ENCODE data around the gene PLA2G6.
"Not testable (repeated sequence)": the region's sequence is repeated elsewhere in the genome, so short reads cannot be mapped to it uniquely, and the experiment has no call there.

The PLA2G6 gene

DNA sequence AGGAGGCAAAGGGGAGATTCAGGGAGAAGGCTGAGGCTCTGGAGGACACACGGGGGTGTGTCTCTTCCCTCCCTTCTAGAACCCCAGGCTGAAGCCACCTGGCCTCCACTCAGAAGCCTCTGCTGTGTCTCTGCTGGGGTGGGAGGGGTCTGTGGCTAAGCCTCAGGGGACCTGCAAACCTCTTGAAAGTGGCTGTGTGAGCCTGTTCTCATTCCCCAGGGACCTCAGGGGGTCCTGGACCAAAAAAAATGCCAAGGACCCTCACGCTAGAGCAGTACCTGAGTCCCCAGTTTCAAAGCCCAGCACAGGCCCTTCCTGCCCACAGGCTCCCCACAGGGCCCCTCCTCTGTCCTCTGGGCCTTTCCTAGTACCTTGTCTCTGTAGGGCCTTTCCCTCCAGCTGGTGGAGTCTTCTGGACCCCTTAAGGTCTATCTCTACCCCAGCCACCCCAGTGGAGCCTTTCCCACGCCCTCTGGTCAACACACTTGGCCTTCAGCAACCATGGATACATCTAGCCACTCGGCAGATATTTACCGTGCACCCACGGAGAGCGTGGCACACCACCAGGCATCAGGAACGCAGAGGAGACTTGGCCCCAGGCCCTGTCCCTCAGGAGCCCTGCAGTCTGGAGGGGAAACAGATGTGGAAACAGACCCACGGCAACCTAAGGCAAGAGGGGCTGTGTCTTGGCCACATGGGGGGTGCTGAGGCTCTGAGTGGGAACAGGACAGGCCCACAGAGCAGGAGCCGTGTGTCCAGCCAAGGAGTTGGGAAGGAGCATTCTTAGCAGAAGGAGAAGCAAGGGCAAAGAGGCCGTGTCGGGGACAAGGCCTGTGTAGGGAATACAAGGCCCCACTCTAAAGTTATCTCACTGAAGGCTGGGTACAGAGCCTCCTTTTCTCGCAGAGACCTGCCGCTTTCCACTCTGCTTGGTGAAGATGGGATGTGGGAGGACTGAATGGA, 18.5 kb downstream of the PLA2G6 start:
- no peak for DNase-seq

DNA sequence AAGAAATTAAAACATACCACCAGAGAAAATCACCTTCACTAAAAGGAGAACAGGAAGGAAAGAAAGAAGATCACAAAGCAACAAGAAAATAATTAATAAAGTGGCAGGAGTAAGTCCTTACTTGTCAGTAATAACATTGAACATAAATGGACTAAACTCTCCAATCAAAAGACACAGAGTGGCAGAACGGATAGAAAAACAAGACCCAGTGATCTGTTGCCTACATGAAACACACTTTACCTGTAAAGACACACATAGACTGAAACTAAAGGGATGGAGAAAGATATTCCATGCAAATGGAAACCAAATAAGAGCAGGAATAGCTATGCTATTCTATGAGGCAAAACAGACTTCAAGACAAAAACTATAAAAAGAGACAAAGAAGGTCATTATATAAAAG, 25.9 kb downstream of the PLA2G6 start:
- DNase-seq: no peak

DNA sequence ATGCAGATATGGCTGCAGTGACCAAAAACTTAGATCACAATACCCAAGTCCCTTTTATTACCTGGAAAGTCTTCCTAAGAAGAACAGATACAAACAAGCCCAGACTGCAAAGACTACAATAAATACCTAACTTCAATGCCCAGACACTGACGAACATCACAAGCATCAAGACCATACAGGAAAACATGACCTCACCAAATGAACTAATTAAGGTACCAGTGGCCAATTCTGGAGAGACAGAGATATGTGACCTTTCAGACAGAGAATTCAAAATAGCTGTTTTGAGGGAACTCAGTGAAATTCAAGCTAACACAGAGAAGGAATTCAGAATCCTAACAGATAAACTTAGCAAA, 27.1 kb downstream of the PLA2G6 start:
- DNase-seq: not testable (repeated sequence)

DNA sequence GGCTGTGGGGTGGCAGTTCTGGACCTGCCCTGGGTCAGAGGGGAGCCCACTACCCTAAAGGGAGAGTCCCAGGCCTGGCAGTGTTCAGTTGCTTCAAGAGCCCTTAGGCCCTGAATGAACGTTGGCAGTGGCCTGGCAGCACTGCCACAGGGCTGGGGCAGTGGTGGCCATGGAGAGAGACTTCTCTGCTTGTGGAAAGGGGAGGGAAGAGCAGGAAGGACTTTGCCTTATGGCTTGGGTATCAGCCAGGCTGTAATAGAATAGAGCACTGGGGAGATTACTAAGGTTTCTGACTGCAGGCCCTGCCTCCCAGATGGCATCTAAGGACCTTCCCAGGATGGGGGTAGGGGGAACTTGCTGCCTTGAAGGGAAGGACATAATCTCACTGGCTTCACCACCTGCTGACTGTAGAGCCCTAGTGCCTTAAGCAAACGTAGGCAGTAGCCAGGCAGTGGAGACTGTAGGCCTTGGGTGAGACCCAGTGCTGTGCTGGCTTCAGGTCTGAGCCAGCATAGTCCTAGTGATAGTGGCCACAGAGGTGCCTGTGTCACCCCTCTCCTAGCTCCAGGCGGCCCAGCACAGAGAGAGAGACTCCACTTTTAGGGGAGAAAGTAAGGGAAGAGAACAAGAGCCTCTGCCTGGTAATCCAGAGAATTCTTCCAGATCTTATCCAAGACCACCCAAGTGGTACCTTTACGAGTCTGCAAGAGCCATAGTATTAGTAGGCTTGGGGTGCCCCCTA, 27.6 kb downstream of the PLA2G6 start:
- DNase-seq: no peak

DNA sequence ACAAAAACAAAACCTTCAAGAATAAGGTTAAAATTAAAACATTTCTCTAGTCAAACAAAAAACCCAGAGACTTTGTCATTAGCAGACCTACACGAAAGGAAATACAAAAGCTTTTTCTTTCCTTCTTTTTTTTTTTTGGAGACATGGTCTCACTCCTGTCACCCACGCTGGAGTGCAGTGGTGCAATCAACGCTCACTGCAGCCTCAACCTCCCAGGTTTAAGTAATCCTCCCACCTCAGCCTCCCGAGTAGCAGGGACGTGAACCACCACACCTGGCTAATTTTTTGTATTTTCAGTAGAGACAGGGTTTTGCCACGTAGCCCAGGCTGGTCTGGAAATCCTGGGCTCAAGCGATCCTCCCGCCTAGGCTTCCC, 30.5 kb downstream of the PLA2G6 start:
- no peak for DNase-seq

DNA sequence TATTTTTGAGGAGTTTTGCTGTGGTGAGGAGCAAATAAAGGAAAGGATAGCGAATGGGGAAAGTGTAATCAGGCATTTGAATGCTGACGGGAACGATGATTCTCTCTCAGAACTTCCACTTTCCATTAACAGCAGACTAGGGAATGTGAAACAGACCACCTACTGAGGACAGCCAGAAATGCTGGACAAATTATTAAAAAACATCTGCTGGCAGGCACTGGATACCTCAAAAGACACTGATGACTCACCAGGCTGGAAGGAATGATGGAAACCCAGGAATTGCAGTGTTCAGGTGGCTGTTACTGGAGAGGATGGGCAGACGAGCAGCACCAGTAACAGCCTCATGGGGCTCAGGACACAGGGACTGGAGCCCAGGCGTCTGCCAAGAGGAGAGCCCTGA, 33.4 kb downstream of the PLA2G6 start:
- DNase-seq: no peak

DNA sequence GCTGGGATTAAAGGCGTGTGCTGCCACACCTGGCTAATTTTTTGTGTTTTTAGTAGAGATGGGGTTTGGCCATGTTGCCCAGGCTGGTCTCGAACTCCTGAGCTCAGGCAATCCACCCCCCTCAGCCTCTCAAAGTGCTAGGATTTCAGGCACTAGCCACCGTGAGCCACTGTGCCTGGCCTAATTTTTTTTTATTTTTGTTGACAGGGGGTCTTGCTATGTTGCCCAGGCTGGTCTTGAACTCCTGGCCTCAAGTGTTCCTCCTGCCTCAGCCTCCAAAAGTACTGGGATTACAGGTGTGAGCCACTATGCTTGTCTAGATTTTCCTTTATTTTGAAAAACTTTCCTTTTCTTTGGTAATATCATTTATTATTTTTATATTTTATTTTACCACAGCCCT, 35.5 kb downstream of the PLA2G6 start:
- DNase-seq: not testable (repeated sequence)

DNA sequence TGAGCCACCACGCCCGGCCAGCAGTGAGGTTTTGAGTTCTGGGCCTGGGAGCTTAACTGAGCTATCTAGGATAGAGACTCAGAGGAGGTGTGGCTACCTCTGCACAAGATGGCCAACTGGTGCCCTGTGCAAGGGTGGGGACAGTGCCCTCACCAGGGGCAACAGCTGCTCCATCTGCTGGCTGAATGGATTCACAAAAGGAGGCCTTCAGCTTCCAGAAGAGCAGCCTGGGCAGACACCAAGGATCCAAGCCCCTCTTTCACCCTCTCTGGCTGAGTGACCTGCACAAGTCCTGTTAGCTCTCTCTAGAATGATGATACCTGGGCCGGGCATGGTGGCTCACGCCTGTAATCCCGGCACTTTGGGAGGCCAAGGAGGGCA, 37.6 kb downstream of the PLA2G6 start:
- no peak for DNase-seq

DNA sequence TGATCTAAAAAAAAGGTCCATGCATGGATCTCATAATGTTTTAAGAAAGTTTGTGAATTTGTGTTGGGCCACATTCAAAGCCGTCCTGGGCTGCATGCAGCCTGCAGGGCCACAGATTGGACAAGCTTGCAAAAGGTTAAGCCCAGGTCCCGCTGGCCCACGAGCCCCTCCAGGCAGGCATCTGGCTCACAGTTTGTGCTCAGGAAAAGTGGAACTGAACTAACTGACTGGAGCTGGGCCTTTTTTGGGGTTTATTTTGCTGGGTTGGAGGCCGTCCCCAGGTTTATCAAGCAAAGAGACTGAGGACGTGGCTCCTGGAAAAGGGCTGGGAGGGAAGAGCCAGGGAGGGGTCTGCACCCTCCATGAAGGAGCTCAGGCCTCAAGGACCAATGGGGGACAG, 39.0 kb downstream of the PLA2G6 start:
- DNase-seq: no peak

DNA sequence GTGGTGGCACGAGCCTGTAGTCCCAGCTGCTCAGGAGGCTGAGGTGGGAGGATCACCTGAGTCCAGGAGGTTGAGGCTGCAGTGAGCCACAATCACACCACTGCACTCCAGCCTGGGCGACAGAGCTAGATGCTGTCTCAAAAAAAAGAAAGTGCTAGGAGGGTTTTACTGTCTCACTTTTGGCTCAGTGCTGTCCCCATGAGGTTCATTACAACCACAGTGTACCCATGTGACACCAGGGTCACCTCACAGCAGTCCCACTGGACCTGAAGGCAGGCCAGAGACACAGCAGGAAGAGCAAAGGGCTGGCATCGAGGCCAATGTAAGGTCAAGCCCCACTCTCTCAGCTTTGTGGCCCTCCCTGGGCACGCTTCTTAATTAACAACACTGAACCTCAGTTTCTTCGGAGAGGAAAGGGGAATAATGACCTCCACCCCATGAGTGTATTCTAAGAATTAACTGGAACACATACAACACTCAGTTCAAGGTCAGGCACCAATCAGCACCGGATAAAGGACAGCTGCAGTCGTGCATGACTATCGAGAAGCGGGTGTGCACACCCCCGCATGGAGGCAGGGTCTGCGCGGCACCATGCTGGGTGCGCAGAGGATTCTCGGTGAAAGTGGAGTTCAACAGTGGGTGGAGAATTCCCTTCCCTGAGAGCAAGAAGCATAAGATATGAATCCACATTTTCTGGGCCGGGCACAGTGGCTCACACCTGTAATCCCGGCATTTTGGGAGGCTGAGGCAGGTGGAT, 40.2 kb downstream of the PLA2G6 start:
- no peak for DNase-seq

DNA sequence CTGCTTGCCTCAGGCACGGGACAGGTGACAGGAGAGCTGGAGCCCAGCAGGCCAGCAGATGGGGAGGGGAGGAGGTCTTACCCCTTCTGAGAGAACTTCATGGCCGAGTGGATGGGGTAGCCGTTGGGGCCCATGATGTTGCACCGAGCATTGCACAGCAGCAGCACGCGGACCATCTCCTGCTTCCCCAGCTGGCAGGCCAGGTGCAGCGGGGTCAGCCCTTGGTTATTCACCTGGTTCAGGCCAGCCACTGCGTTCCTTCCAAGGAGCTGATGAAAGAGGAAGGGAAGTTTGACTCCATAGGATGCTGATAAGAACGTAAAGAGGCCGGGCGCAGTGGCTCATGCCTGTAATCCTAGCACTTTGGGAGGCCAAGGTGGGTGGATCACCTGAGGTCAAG, 41.7 kb downstream of the PLA2G6 start:
- no peak for DNase-seq

DNA sequence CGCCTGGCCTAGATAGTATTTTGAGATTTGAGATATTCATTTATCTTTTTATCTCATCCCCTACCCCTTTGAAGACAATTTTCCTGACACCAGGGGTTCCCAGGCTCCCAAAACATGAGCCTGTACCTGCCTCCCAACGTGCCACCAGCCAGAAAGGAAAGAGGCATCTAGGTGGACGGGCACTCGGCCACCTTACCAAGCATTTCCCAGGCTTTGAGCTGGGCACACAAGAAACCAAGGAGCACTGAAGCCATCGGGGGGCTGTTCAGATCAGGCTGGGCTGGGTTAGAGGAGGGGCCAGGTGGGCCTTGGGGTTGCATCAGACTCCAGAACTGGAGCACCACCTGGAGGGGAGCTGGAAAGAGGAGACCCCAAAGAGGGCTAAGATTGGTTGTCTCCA, 42.7 kb downstream of the PLA2G6 start:
- no peak for DNase-seq

DNA sequence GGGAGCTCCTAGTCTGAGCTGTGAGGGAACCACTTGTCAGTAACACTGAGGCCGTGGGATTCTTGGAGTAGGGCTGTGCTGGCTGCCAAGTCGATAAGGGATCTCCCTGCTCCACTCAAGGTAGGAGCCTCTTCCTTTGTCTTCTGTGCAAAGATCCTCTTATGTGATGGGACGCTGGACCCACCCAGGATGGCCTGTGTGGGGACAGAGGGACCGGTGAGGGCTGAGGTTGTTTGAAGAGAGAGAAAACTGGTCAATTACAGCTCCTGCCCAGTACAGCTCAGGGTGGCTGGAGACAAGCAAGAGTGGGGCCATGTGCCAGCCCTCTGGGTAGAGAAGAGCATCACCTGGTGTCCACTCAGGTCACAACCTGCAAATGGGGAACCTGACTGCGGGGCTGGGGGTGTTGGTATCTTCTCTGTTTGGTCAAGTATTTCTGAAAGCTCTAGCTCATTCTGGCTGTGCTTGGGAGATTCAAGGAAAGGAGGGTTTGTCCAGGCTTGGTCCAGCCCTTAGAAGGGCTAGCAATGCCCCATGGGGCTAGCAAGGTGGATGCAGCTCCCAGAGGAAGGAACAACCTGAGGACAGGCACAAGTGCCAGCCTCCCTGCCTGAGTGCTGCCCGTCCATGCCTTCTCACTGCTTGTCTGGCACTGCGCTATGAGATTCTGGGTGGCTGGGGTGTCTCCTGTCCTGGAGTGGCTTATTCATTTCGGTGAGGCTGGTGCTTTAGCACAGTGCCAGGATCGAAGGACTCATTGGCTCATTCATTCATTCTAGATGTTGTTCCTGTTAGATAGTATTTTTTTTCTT, 43.5 kb downstream of the PLA2G6 start:
- DNase-seq: no peak

DNA sequence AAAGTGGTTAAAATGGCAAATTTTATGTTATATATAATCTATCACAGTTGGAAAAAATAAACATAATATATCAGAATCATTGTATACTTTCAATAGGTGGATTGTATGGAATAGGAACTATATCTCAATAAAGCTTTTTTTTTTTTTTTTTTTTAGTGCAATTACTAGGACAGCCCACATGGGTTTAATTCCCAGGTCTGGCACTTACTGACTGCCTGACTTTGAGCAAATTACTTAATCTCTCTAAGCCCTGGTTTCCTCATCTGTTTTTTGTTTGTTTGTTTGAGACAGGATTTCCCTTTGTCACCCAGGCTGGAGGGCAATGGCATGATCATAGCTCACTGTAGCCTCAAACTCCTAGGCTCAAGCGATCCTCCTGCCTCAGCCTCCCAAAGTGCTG, 45.0 kb downstream of the PLA2G6 start:
- DNase-seq: no peak

DNA sequence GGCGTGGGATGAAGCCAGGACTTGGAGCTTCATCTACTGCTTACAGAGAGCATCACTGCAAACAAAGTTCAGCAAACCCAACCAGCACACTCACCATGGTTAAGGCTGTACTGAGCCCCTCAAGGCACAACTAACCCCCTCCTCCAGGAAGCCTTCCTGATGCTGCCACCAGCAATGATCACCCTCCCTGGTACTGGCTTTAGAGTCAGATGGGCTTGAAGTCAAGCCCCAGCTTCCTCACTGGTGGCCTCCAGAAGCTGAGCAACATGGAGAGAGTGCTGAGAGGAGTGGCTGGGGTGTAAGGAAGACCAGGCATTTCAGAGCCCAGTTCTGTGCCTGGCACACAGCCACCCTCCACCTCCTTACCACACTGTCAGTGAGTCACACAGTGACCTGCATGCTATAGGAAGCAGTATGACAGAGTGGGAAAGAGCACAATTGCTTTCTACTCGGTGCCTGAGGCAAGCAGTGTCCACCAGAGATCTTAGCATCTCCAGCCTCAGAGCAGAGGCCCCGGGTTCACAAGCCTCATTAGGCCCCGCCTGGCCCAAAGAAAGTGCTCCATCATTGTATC, 46.4 kb downstream of the PLA2G6 start:
- DNase-seq: no peak

DNA sequence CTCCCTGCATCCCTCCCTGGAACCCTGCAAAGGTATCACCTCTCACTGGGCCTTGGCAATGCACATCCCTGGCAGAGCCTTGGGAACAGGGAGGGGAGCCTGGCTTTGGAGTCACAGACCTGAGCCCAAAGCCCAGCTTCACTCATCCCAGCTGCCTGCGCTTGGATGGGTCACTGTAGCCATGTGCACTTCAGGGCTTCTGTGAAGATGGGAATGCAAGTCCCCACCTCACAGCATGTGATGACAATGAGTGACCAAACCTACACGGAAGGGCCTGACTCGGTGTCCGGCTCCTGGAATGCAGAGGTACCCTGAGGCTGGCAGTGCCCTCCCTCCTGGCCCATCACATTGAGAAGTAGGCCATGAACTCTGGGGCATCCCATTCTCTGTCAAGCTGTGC, 48.3 kb downstream of the PLA2G6 start:
- DNase-seq: no peak

DNA sequence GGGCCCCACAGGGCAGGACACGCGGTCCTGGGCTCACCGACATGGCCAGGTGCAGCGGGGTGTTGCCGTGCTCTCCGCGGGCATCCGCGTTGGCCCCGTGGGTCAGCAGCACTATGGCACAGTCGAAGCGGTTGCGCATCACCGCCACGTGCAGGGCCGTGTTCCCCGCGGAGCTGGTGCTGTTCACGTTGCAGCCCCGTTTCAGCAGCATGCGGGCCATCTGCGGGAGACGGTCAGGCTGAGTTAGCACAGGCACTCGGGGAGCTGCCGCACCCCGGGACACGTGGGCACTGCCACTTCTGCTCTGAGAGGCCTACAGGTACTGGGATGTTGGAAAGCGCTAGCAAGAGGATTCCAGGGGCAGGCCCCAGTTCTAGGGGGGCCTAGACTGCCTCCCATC, 48.8 kb downstream of the PLA2G6 start:
- DNase-seq: no peak

DNA sequence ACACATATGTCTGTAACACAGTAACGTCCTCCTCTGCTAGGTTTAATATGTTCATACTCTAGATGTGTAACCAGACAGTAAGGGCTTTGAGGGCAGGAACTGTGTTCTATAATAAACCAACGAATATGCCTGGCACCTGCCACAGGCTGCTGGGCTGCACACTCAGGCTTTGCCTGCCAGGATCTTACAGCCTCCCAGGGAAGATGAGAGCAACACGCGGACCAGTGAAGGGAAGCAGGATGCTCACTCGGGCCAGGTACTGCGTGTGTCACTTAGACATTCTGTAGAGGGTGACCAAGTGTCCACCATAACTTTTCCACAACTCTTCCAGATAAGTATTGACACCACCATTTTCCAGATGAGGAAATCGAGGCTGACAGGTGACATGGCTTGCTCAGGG, 49.5 kb downstream of the PLA2G6 start:
- DNase-seq: no peak

DNA sequence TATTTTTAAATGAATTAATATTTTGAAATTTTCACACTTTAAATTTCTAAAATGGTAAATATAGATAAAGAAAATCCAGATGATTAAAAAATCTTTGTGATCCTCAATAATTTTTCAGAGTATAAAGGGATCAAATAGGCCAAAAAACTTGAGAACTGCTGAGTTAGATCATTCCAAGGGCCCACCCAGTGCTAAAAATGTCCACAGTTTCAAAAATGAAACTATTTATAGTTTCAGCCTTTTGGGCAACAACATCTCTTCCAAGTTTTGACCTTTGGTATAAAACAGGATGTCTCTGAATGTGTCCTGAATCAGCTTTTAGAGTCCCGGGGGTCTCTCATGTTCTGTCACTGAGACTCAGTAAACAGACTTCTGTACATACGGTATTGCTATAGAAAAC, 50.2 kb downstream of the PLA2G6 start:
- DNase-seq: no peak

DNA sequence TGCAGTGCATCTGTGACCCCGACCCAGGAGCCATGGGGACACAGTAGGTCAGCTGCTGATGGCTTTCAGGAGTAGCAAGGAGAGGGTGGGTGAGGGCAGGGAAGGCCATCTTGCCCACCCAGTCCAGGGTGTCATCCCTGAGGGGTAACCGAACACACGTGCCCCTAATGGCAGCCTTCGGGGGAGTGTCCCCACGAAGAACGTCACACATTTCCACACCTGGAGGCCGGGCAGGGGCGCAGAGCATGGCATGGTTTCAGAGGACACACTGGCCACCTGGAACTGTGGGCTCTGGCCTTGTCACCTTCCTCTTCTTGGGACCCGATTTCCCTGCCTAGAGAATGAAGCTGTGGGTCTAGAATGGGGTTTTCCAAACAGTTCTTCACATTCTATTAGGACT, 51.8 kb downstream of the PLA2G6 start:
- DNase-seq: no peak

DNA sequence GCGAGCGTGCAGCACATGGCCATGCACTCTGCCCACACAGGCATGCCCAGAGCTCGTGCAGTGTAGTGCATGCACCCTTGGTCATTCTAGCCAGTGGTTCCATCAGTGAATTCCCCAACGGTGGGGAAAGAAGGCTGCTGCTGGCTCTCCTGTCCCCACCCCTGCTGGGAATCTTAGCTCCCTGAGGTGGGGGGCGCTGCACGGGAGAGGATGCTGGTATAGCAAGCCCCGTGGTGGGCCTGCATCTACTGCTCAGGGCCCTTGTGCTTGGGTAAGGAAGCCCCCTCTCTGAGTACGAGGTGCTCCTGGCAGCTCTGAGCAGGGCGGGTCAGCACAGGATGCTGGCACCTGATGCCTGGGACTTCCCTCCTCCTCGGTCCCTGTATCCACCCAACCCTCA, 52.6 kb downstream of the PLA2G6 start:
- DNase-seq: no peak

DNA sequence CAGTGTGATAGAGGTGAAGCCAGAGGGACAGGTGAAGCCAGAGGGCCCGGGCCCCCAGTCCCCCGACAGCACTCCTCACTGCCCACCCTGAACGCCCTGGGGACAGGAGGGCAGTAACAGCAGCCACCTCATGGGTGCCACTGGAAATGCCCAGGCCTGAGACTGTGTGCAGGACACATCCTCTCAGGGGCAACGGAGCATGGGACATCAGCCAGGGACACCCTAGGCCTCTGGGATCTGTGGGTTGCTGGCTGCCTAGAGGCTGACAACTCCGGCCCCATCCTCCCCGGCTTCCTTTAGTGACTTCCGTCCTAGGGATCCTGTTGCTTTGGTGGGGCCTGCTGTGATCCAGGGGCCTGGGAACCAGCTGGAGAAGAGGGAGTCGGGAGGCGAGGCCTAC, 53.8 kb downstream of the PLA2G6 start:
- DNase-seq: no peak
